H1 (cell line): ENCODE results near the gene PTCD3. TPM values are rescaled to one million over a fixed set of nuclear protein-coding genes. Genes with fewer than 3 reads are reported as not detected.

ENCODE experiments used
- CTCF ChIA-PET: fragments of 300-600 bp; sonication (Branson Sonifier 250); formaldehyde crosslinking; loops from one replicate; lab custom pipeline; 2021; ENCODE audit not compliant: partially characterized antibody; lab: Charles Lee
- POLR2A ChIA-PET: fragments of 300-600 bp; sonication (Branson Sonifier 250); formaldehyde crosslinking; loops from one replicate; lab custom pipeline; 2021; ENCODE audit warnings: inconsistent platforms; ENCODE audit not compliant: partially characterized antibody; lab: Charles Lee
- DNase-seq, 2 experiments: peaks; one replicate each; pipeline versions ENCODE4 v3.0.0 to v3.0.0-alpha.2; 2010 to 2022; ENCODE audit warnings: low spot score in 2 of 2, low read depth in 1 of 2, mixed read lengths in 1 of 2
- FAIRE-seq: peaks from 2 replicates; lab custom pipeline; 2011; peaks lifted over from hg19 to GRCh38; lab: Jason Lieb, UNC
- H2AFZ ChIP-seq: 2 replicates; pipeline ENCODE4 v1.8.1; 2012; ENCODE audit warnings: low read length, inconsistent platforms
- H2AK5ac ChIP-seq: 2 replicates; pipeline ENCODE4 v1.6.1; 2013; ENCODE audit warnings: low read depth, low read length
- H2BK120ac ChIP-seq: replicated peaks from 2 replicates; pipeline ENCODE3; 2013; ENCODE audit warnings: low read depth, low read length, inconsistent platforms
- H2BK12ac ChIP-seq: 2 replicates; pipeline ENCODE4 v1.6.1; 2013; ENCODE audit warnings: low read depth, low read length
- H2BK15ac ChIP-seq: 2 replicates; pipeline ENCODE4 v1.6.1; 2013; ENCODE audit warnings: low read length
- H2BK20ac ChIP-seq: 2 replicates; pipeline ENCODE4 v1.6.1; 2013; ENCODE audit warnings: low read length
- H2BK5ac ChIP-seq: 2 replicates; pipeline ENCODE4 v1.6.1; 2013; ENCODE audit warnings: low read depth, low read length
- H3K14ac ChIP-seq: 2 replicates; pipeline ENCODE4 v1.6.1; 2013; ENCODE audit warnings: inconsistent platforms; ENCODE audit not compliant: insufficient read length
- H3K18ac ChIP-seq: 2 replicates; pipeline ENCODE4 v1.6.1; 2013; ENCODE audit warnings: low read length; ENCODE audit errors: extremely low read depth
- H3K23ac ChIP-seq: 2 replicates; pipeline ENCODE4 v1.6.1; 2013; ENCODE audit warnings: inconsistent platforms; ENCODE audit not compliant: insufficient read length
- H3K23me2 ChIP-seq: 2 replicates; pipeline ENCODE4 v1.6.1; 2013; ENCODE audit warnings: low read depth, low read length
- H3K27ac ChIP-seq: 2 replicates; pipeline ENCODE4 v1.6.1; 2011; ENCODE audit warnings: low read depth, low read length, inconsistent platforms
- H3K27me3 ChIP-seq, 4 experiments: replicated peaks in 1 of 4; 1 replicate in 1 of 4; 2 replicates in 3 of 4; pipeline versions ENCODE4 v1.6.1 to v1.8.1; 2011 to 2013; ENCODE audit warnings: low read length in 3 of 4, mild to moderate bottlenecking in 3 of 4, inconsistent platforms in 2 of 4, mixed read lengths in 2 of 4, moderate library complexity in 1 of 4; ENCODE audit not compliant: control insufficient read depth in 3 of 4, insufficient read depth in 3 of 4; ENCODE audit errors: extremely low read depth in 1 of 4
- H3K36me3 ChIP-seq, 4 experiments: 2 replicates each; pipeline versions ENCODE4 v1.6.1 to v1.8.1; 2011 to 2013; ENCODE audit warnings: mild to moderate bottlenecking in 4 of 4, low read length in 3 of 4, moderate library complexity in 2 of 4, control low read depth in 1 of 4, inconsistent platforms in 1 of 4; ENCODE audit not compliant: insufficient read depth in 4 of 4, control insufficient read depth in 2 of 4
- H3K4ac ChIP-seq: replicated peaks from 2 replicates; pipeline ENCODE3; 2013; ENCODE audit warnings: low read length, low read depth, mixed read lengths, inconsistent platforms; ENCODE audit not compliant: insufficient read length
- H3K4me1 ChIP-seq, 4 experiments: replicated peaks in 1 of 4; 1 replicate in 1 of 4; 2 replicates in 3 of 4; pipeline versions ENCODE4 v1.6.1 to v1.8.1; 2011 to 2013; ENCODE audit warnings: low read length in 3 of 4, inconsistent platforms in 2 of 4, mixed read lengths in 1 of 4; ENCODE audit not compliant: insufficient read depth in 4 of 4, control insufficient read depth in 3 of 4
- H3K4me2 ChIP-seq, 2 experiments: 2 replicates each; pipeline versions ENCODE4 v1.6.1 to v1.8.1; 2011 to 2013; ENCODE audit warnings: low read depth in 2 of 2, low read length in 2 of 2, control low read depth in 1 of 2, inconsistent platforms in 1 of 2, mild to moderate bottlenecking in 1 of 2; ENCODE audit not compliant: insufficient read depth in 1 of 2
- H3K4me3 ChIP-seq, 4 experiments: fragments of 200-600, 300-600 bp in 1 of 4; sonication (generic), shearing (Covaris generic), sonication (Bioruptor Twin) in 1 of 4; 2 replicates each; pipeline versions ENCODE4 v1.5.1 to v1.8.1; 2011 to 2016; ENCODE audit warnings: low read length in 4 of 4, low read depth in 3 of 4, control low read depth in 2 of 4, inconsistent platforms in 2 of 4, mild to moderate bottlenecking in 2 of 4, mixed read lengths in 1 of 4, moderate library complexity in 1 of 4; ENCODE audit not compliant: insufficient read depth in 2 of 4; ENCODE audit errors: extremely low read depth in 1 of 4
- H3K56ac ChIP-seq: replicated peaks from 2 replicates; pipeline ENCODE3; 2013; ENCODE audit warnings: low read depth, mild to moderate bottlenecking, mixed read lengths, low read length, inconsistent platforms; ENCODE audit not compliant: insufficient read length
- H3K79me1 ChIP-seq: 2 replicates; pipeline ENCODE4 v1.6.1; 2013; ENCODE audit warnings: low read depth, low read length, control low read depth
- H3K79me2 ChIP-seq, 2 experiments: 2 replicates each; pipeline versions ENCODE4 v1.6.1 to v1.8.1; 2012 to 2013; ENCODE audit warnings: low read length in 2 of 2, mild to moderate bottlenecking in 2 of 2, inconsistent platforms in 1 of 2; ENCODE audit not compliant: insufficient read depth in 2 of 2, control insufficient read depth in 1 of 2
- H3K9ac ChIP-seq, 4 experiments: replicated peaks in 1 of 4; 1 replicate in 1 of 4; 2 replicates in 3 of 4; pipeline versions ENCODE4 v1.6.1 to v1.8.1; 2011 to 2013; ENCODE audit warnings: low read depth in 3 of 4, low read length in 3 of 4, control low read depth in 2 of 4, mild to moderate bottlenecking in 2 of 4, moderate library complexity in 2 of 4, inconsistent platforms in 1 of 4; ENCODE audit errors: extremely low read depth in 1 of 4
- H3K9me3 ChIP-seq, 2 experiments: 2 replicates each; pipeline versions ENCODE4 v1.6.1 to v1.8.1; 2012 to 2013; ENCODE audit warnings: mild to moderate bottlenecking in 2 of 2, moderate library complexity in 2 of 2, control low read depth in 1 of 2, inconsistent platforms in 1 of 2, low read depth in 1 of 2, low read length in 1 of 2, mixed read lengths in 1 of 2; ENCODE audit not compliant: insufficient read depth in 2 of 2
- H4K20me1 ChIP-seq, 2 experiments: replicated peaks in 1 of 2; 2 replicates each; pipeline versions ENCODE3 to v1.8.1; 2011 to 2013; ENCODE audit warnings: inconsistent platforms in 2 of 2, low read length in 2 of 2, mild to moderate bottlenecking in 1 of 2; ENCODE audit not compliant: insufficient read depth in 2 of 2, control insufficient read depth in 1 of 2
- H4K5ac ChIP-seq: 2 replicates; pipeline ENCODE4 v1.6.1; 2013; ENCODE audit warnings: low read length, low read depth, mixed read lengths, inconsistent platforms; ENCODE audit not compliant: insufficient read length
- H4K8ac ChIP-seq: 2 replicates; pipeline ENCODE4 v1.8.0; 2013; ENCODE audit warnings: mild to moderate bottlenecking, moderate library complexity, low read length, inconsistent platforms; ENCODE audit not compliant: insufficient read depth; ENCODE audit errors: extremely low read depth
- H4K91ac ChIP-seq: replicated peaks from 2 replicates; pipeline ENCODE3; 2013; ENCODE audit warnings: low read length, mixed read lengths, inconsistent platforms; ENCODE audit not compliant: insufficient read length
- EP300 ChIP-seq, 2 experiments: IDR thresholded peaks; 1 replicate in 1 of 2; 2 replicates in 1 of 2; pipeline ENCODE4 v1.6.1; 2011 to 2012; ENCODE audit warnings: low read depth in 2 of 2, low read length in 2 of 2, mild to moderate bottlenecking in 2 of 2, borderline replicate concordance in 1 of 2, inconsistent platforms in 1 of 2, moderate library complexity in 1 of 2
- SIX5 ChIP-seq: IDR thresholded peaks from 2 replicates; pipeline ENCODE4 v1.6.1; 2011; ENCODE audit warnings: mild to moderate bottlenecking, low read depth, low read length
- USF2 ChIP-seq: IDR thresholded peaks from 2 replicates; pipeline ENCODE4 v1.6.1; 2011; ENCODE audit warnings: low read length, improper control_type of control experiment
- WGBS, 2 experiments: shearing (Covaris generic) in 1 of 2; methylation state at CpG; one replicate each; pipeline versions ENCODE4 v1.1.6 to v1.1.7; 2013 to 2015; ENCODE audit warnings: low lambda C conversion rate in 2 of 2, mixed read lengths in 2 of 2, inconsistent platforms in 1 of 2, low coverage in 1 of 2, missing lambda C conversion rate in 1 of 2; ENCODE audit not compliant: insufficient replicate concordance in 2 of 2, insufficient coverage in 1 of 2, insufficient read length in 1 of 2; ENCODE audit errors: extremely low coverage in 1 of 2, missing lambda C conversion rate in 1 of 2; 5-methylcytosine and 5-hydroxymethylcytosine counted together
- polyA plus RNA-seq, 7 experiments: library from polyadenylated mRNA; depleted of rRNA in 3 of 7; stranded (reverse) in 5 of 7; unstranded in 2 of 7; fragments of >200 nt in 5 of 7; fragments of 200-250 nt in 2 of 7; gene quantifications; 1 replicate in 5 of 7; 2 replicates in 1 of 7; 4 replicates in 1 of 7; pipeline versions ENCODE4 v1.2.1 to v1.2.3, GENCODE V29; 2011 to 2013; ENCODE audit warnings: missing spikeins in 2 of 7, mixed read lengths in 2 of 7
- total RNA-seq: library from RNA; stranded (reverse); fragmentation: NEBNext Ultra II Directional; extraction: Animal tissue kit (Norgen Biotek cat#: 25700); gene quantifications from 2 replicates; pipeline ENCODE4 v1.2.1, GENCODE V29; 2021

Gene PTCD3
- total and polyA plus RNA-seq, 2 of the 8 experiments (the other 6 are each of a cell fraction or from before 2014, with no cell fraction given): 64.3 to 192 TPM

DNA sequence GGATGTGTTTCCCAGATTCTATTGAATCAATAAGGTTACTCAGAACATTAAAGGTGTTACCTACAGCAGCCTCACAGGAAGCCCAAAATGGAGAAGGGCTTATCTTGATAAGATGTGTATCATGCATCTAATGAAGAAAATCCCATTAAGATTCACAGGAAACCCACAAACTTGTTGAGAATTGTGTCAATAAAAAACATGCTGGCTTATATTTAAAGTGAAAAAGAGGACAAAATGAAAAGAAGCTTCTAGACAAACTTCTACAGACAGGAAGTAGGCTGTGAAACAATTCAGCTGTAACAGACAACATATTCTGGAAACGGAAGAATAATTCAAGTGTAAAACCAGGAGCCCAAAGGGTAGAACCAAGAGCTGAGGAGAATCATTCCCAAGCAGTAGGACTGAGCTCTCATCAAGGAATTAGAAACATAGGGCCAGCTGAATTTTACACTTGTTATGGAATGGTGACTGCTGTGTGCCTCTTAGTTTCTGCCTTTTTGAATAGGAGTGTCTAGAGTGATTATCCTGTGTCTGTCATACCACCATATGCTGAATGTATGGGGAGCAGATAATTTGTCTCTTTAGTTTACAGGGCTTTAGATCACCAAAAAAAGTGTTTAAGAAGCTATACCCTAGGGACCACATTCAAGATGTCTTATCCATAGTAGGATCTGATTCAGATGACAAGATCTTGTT lies 79.6 kb downstream of the PTCD3 start:
- POLR2A ChIA-PET: interaction anchor here (1.2 to 4.6 kb wide), 3 partner anchors 9 to 15 kb away, joined by 3 to 22 read pairs (median 6); partner anchors contain the start of gene IMMT
- no peak for TF ChIP-seq EP300 (IDR thresholded peaks at IDR 0.05; ENCODE audit: borderline replicate concordance in 1 of 2, low read depth in 2 of 2, low read length in 2 of 2)
- TF ChIP-seq USF2: no peak
- no peak for TF ChIP-seq SIX5

More for the DNA sequence above, 79.6 kb downstream of the PTCD3 start:
- Histone ChIP-seq H2AK5ac (no peak overlapping the region), H4K8ac (no peak overlapping the region), H2BK5ac (no peak overlapping the region), H3K9me3 (no peaks in the 10 kb centered on the region), H3K79me2 (peaks cover 13 to 96% of the 10 kb centered on the region in 2 experiments), H4K91ac (no peak overlapping the region), H3K14ac (no peak overlapping the region), H3K56ac (no peak overlapping the region), H4K20me1 (peaks cover 6 to 14% of the 10 kb centered on the region in 2 experiments), H3K23me2 (no peaks in the 10 kb centered on the region), H3K36me3 (peaks cover 0 to 8% (median 5%) of the 10 kb centered on the region in 4 experiments; a peak in 2 of 8 replicates), H3K23ac (no peak overlapping the region), H3K9ac (no peak overlapping the region; a peak in 1 of 7 replicates), H2BK15ac (no peak overlapping the region), H2BK120ac (no peak overlapping the region), H2BK12ac (no peak overlapping the region), H3K4me3 (no peak overlapping the region), H2BK20ac (no peak overlapping the region), H3K27me3 (no peaks in the 10 kb centered on the region), H3K27ac (no peak overlapping the region), H3K4me1 (no peaks in the 10 kb centered on the region), H3K4me2 (no peak overlapping the region), H3K4ac (no peak overlapping the region), H3K79me1 (peaks cover 6% of the 10 kb centered on the region), H3K18ac (no peak overlapping the region), H4K5ac (no peak overlapping the region), H2AFZ (no peak overlapping the region)
- no peak for DNase-seq
- no peak for FAIRE-seq
- CTCF ChIA-PET: interaction anchor here (1.6 to 1.7 kb wide), 2 partner anchors 180 to 187 kb away, joined by 3 to 5 read pairs; no protein-coding TSS in a partner anchor
- WGBS, 2 experiments: 84% methylated on average over 1 of the region's 1 CpG; no CpG with 5 or more reads in 1 of the 2 experiments
